Spleen (tissue), 11 donors: ENCODE measurements around the gene POLRMT. TPM values are rescaled to one million over a fixed set of nuclear protein-coding genes. Genes with fewer than 3 reads are reported as not detected.

Experiments used
- DNase-seq: peaks from one replicate; pipeline ENCODE4 v3.0.0-alpha.2; 2020
- H3K27ac ChIP-seq, 8 donors: fragments of 200-600 bp; sonication (generic) in 7 of 8; 1 replicate in 4 of 8; 2 replicates in 4 of 8; pipeline versions ENCODE4 v1.5.0 to v1.8.0; 2016 to 2021; ENCODE audit warnings: inconsistent platforms in 4 of 8, mild to moderate bottlenecking in 4 of 8, moderate library complexity in 1 of 8
- H3K27me3 ChIP-seq, 7 donors: fragments of 200-600 bp; sonication (generic) in 6 of 7; replicated peaks in 1 of 7; 1 replicate in 4 of 7; 2 replicates in 3 of 7; pipeline versions ENCODE4 v1.5.0 to v1.8.0; 2016 to 2021; ENCODE audit warnings: inconsistent platforms in 3 of 7, mild to moderate bottlenecking in 1 of 7
- H3K36me3 ChIP-seq, 6 donors: fragments of 200-600 bp; sonication (generic) in 5 of 6; 1 replicate in 4 of 6; 2 replicates in 2 of 6; pipeline versions ENCODE4 v1.5.0 to v1.8.0; 2016 to 2021; ENCODE audit warnings: inconsistent platforms in 2 of 6
- H3K4me1 ChIP-seq, 6 donors: fragments of 200-600 bp; sonication (generic) in 5 of 6; 1 replicate in 3 of 6; 2 replicates in 3 of 6; pipeline versions ENCODE4 v1.5.0 to v1.8.0; 2016 to 2021; ENCODE audit warnings: inconsistent platforms in 3 of 6
- H3K4me3 ChIP-seq, 8 donors: fragments of 200-600 bp; sonication (generic) in 7 of 8; 1 replicate in 4 of 8; 2 replicates in 4 of 8; pipeline versions ENCODE4 v1.5.0 to v1.8.0; 2016 to 2021; ENCODE audit warnings: inconsistent platforms in 4 of 8, mild to moderate bottlenecking in 4 of 8, moderate library complexity in 2 of 8
- H3K9me3 ChIP-seq, 8 donors: fragments of 200-600 bp; sonication (generic) in 7 of 8; 1 replicate in 4 of 8; 2 replicates in 4 of 8; pipeline versions ENCODE4 v1.5.0 to v1.8.0; 2016 to 2021; ENCODE audit warnings: inconsistent platforms in 4 of 8
- POLR2A ChIP-seq, 3 donors: fragments of 450-650 bp; IDR thresholded peaks; one replicate each; pipeline ENCODE4 v1.5.1; 2017; ENCODE audit warnings: antibody characterized with exemption in 3 of 3, mild to moderate bottlenecking in 1 of 3
- POLR2AphosphoS5 ChIP-seq, 3 donors: sonication (generic); formaldehyde crosslinking; IDR thresholded peaks; one replicate each; pipeline ENCODE4 v1.5.1; 2017; ENCODE audit warnings: antibody characterized with exemption in 3 of 3
- WGBS, 5 donors: extraction: QIAGEN DNeasy Blood & Tissue Kit in 3 of 5; methylation state at CpG; one replicate each; pipeline versions ENCODE4 v1.1.5 to v1.1.7; 2013 to 2018; 5-methylcytosine and 5-hydroxymethylcytosine counted together
- intact Hi-C: fragments of 100-400 bp; cut with DNase I; formaldehyde crosslinking; loops from one replicate; pipeline ENCODE4 v1.15.0; 2023; ENCODE audit warnings: low total_unique reads
- polyA plus RNA-seq, 3 donors: library from polyadenylated mRNA; stranded (reverse); fragments of 200-250 nt; gene quantifications; one replicate each; pipeline ENCODE4 v1.2.1, GENCODE V29; 2013
- total RNA-seq, 7 donors: library from RNA; depleted of rRNA in 3 of 7; stranded (reverse); fragments of >200 nt in 3 of 7; fragmentation: NEBNext Ultra II Directional in 4 of 7; extraction: Animal tissue kit (Norgen Biotek cat#: 25700) in 4 of 7; gene quantifications; one replicate each; pipeline versions ENCODE4 v1.1.0 to v1.2.1, GENCODE V29; 2016 to 2021
- TF ChIP-seq, protein P1 (sequence below), 11 experiments: fragments of 200-600 bp in 7 of 11; fragments of 450-650 bp in 4 of 11; sonication (generic) in 4 of 11; IDR thresholded peaks in 8 of 11; conservative IDR thresholded peaks in 3 of 11; 1 replicate in 7 of 11; 2 replicates in 4 of 11; pipeline versions ENCODE4 v1.4.0 to v1.8.0; 2016 to 2021; ENCODE audit warnings: antibody characterized with exemption in 11 of 11, inconsistent platforms in 4 of 11, mild to moderate bottlenecking in 1 of 11
- donor health status: healthy with polysubstance abuse.
- donor health status: DM: no; HTN: no; CAD: no; lungs with moderate emphysema.
- donor health status: DM: no; HTN: no; CAD: no.
- donor health status: Bipolar disorder and iron deficiency.
- donor health status: healthy.
- donor health status: DM: no; HTN: no; CAD: no.
- donor health status: DM: yes; HTN: yes; CAD: no.

POLRMT gene
- total and polyA plus RNA-seq, 10 donors: 28.6 to 105 (median 50.9) TPM

DNA sequence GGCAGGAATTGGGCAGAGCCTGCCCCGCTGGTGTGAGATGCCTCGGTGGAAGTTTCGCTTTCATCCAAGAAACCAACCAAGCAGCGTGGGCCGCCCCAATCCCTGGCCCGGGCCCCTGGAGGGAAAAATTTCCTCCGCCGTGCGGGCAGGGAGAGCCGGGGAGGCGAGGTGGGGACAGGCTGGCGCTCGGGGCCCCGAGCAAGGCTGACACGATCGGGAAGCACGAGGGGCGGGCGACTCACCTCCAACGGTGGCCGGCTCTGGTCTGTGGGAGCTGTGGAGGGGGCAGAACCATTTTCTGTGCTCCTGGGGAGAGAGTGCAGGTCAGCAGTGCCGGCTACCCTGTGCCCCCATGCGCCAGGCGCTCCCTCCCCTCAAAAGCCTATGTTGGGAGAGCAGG, 18.7 kb upstream of the POLRMT start:
- no peak for TF ChIP-seq POLR2AphosphoS5 (IDR thresholded peaks at IDR 0.05)
- TF ChIP-seq POLR2A (IDR thresholded peaks at IDR 0.05): no peak
- TF ChIP-seq, protein P1, sequence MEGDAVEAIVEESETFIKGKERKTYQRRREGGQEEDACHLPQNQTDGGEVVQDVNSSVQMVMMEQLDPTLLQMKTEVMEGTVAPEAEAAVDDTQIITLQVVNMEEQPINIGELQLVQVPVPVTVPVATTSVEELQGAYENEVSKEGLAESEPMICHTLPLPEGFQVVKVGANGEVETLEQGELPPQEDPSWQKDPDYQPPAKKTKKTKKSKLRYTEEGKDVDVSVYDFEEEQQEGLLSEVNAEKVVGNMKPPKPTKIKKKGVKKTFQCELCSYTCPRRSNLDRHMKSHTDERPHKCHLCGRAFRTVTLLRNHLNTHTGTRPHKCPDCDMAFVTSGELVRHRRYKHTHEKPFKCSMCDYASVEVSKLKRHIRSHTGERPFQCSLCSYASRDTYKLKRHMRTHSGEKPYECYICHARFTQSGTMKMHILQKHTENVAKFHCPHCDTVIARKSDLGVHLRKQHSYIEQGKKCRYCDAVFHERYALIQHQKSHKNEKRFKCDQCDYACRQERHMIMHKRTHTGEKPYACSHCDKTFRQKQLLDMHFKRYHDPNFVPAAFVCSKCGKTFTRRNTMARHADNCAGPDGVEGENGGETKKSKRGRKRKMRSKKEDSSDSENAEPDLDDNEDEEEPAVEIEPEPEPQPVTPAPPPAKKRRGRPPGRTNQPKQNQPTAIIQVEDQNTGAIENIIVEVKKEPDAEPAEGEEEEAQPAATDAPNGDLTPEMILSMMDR (IDR thresholded peaks at IDR 0.05 in 8 of 11, conservative IDR thresholded peaks at IDR 0.05 in 3 of 11): no peak
- intact Hi-C loops: no loop called here
- Histone ChIP-seq H3K27me3 (no peaks in the 10 kb centered on the region), H3K36me3 (peaks cover 0 to 100% (median 71%) of the 10 kb centered on the region in 6 donors), H3K4me3 (no peak overlapping the region), H3K9me3 (no peaks in the 10 kb centered on the region), H3K4me1 (peaks cover 5 to 55% (median 35%) of the 10 kb centered on the region in 6 donors), H3K27ac (no peak overlapping the region)
- DNase-seq: peak; percentile 58
- 84 to 90% (median 86%) methylated on average over 21 to 24 of the region's 24 CpGs for WGBS, 5 donors

DNA sequence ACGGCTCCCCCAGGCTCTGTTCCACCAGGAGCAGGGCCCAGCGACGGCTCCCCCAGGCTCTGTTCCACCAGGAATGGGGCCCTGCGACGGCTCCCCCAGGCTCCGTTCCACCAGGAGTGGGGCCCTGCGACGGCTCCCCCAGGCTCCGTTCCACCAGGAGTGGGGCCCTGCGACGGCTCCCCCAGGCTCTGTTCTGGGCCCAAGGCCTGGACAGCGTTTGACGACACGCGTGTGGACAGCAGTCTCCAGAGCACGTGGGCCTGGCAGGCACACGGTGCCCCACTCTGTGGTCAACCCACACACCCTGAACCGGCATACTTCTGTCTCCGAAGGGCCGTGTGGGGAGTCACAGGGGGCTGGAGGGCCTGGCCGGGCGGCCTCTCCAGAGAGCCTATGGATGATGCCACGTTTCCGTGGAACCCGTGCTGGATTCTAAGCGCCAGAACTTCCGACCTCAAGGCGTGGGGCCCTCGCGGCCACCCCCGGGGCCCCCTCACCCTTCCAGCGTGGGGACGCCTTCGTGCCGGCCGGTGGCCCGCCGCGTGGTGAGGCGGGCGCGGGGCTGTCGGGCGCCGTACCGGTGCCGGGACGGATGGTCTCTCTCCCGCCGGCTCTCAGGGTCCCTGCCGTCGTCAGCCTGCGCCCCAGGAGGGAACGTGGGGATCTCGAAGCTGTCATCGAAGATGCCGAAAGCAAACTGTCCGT, 17.9 kb upstream of the POLRMT start:
- H3K9me3 ChIP-seq: no peaks in the 10 kb centered on the region
- peak; percentile 64 for DNase-seq

DNA sequence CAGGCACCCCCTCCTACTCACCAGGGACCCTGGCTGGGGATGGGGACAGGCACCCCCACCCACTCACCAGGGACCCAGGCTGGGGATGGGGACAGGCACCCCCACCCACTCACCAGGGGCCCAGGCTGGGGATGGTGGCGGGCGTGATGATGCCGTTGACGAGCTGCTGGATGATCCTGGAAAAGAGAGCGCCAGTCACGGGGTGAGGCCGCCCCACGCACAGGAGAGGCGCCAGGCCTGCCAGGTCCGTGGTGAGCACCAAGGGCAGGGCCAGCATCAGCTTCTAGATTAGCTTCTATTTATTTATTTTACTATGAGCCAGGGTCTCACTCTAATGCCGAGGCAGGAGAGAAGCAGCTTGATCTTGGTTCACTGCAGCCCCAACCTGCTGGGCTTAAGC, 16.8 kb upstream of the POLRMT start:
- TF ChIP-seq, protein P1 (IDR thresholded peaks at IDR 0.05 in 8 of 11, conservative IDR thresholded peaks at IDR 0.05 in 3 of 11): no peak
- TF ChIP-seq POLR2A (IDR thresholded peaks at IDR 0.05) (no peak), POLR2AphosphoS5 (IDR thresholded peaks at IDR 0.05) (no peak)
- intact Hi-C loops: no loop called here
- peaks cover 0 to 100% (median 85%) of the 10 kb centered on the region in 6 donors for H3K36me3 ChIP-seq
- WGBS, 5 donors: 90 to 96% (median 93%) methylated on average over 9 to 11 of the region's 11 CpGs
- no peaks in the 10 kb centered on the region for H3K9me3 ChIP-seq
- H3K4me3 ChIP-seq: no peak overlapping the region
- H3K4me1 ChIP-seq: peaks cover 0 to 36% (median 16%) of the 10 kb centered on the region in 6 donors
- no peak for DNase-seq
- no peak overlapping the region for H3K27ac ChIP-seq
- no peaks in the 10 kb centered on the region for H3K27me3 ChIP-seq

More for the DNA sequence above, 17.9 kb upstream of the POLRMT start:
- Histone ChIP-seq H3K4me1 (peaks cover 0 to 47% (median 27%) of the 10 kb centered on the region in 6 donors), H3K4me3 (no peak overlapping the region), H3K27ac (no peak overlapping the region), H3K36me3 (peaks cover 0 to 100% (median 77%) of the 10 kb centered on the region in 6 donors), H3K27me3 (no peaks in the 10 kb centered on the region)
- WGBS, 5 donors: 92 to 97% (median 95%) methylated on average over 36 to 58 of the region's 58 CpGs
- intact Hi-C loops: no loop called here
- TF ChIP-seq POLR2A (IDR thresholded peaks at IDR 0.05) (no peak), POLR2AphosphoS5 (IDR thresholded peaks at IDR 0.05) (no peak)
- TF ChIP-seq, protein P1 (IDR thresholded peaks at IDR 0.05 in 8 of 11, conservative IDR thresholded peaks at IDR 0.05 in 3 of 11): no peak
